SK-N-MC (cell line): ENCODE results near the gene MOGAT3.

Source experiments
- DNase-seq: peaks from one replicate; pipeline ENCODE4 v3.0.0-alpha.2; 2011; ENCODE audit warnings: low read depth, low spot score
- H3K27ac ChIP-seq: fragments of 200-600 bp; sonication (generic); 2 replicates; pipeline ENCODE4 v1.5.1; 2016; ENCODE audit warnings: mixed run types
- H3K36me3 ChIP-seq: fragments of 200-600 bp; sonication (generic); 2 replicates; pipeline ENCODE4 v1.6.1; 2017; ENCODE audit warnings: antibody characterized with exemption, low read length, mixed read lengths; ENCODE audit not compliant: insufficient read depth
- H3K4me3 ChIP-seq: fragments of 200-600 bp; sonication (generic); 2 replicates; pipeline ENCODE4 v1.5.1; 2016
- H3K9ac ChIP-seq: fragments of 200-600 bp; sonication (generic); 2 replicates; pipeline ENCODE4 v1.8.0; 2017; ENCODE audit warnings: mixed run types, mixed read lengths; ENCODE audit not compliant: insufficient read length
- H3K9me3 ChIP-seq: fragments of 200-600 bp; sonication (generic); 2 replicates; pipeline ENCODE4 v1.6.1; 2017; ENCODE audit warnings: low read depth, mild to moderate bottlenecking, antibody characterized with exemption, low read length, moderate library complexity, mixed read lengths
- EZH2 ChIP-seq: fragments of 200-600 bp; sonication (generic); IDR thresholded peaks from one replicate; pipeline ENCODE4 v1.6.1; 2017; ENCODE audit warnings: antibody characterized with exemption
- FOXP2 ChIP-seq: optimal IDR thresholded peaks from 2 replicates; pipeline ENCODE3; 2011; ENCODE audit warnings: mild to moderate bottlenecking, moderate library complexity; ENCODE audit not compliant: insufficient read depth; ENCODE audit errors: extremely low read length, control extremely low read depth
- POLR2AphosphoS5 ChIP-seq: IDR thresholded peaks from 2 replicates; pipeline ENCODE4 v1.6.1; 2012; ENCODE audit warnings: mild to moderate bottlenecking, low read depth, low read length, borderline replicate concordance

MOGAT3 gene

DNA sequence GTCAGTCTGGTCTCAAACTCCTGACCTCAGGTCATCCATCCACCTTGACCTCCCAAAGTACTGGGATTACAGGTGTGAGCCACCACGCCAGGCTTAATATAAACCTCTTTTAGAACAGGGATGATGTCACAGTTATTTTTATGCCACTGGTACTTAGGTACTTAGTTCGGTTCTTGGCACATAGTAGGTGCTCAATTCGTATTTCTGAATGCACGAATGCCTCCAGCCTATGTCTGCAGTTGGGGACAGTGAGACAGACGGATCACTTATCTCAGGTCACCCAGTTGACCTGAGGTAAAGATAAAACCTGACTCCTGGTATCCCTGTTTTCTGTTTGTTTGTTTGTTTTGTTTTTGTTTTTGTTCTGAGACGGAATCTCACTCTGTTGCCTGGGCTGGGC is 14.6 kb downstream of the MOGAT3 start:
- Histone ChIP-seq H3K9ac (no peak overlapping the region), H3K4me3 (no peak overlapping the region), H3K9me3 (no peaks in the 10 kb centered on the region), H3K27ac (no peak overlapping the region), H3K36me3 (no peaks in the 10 kb centered on the region)
- no peak for DNase-seq
- TF ChIP-seq POLR2AphosphoS5 = no peak
- no peak for TF ChIP-seq EZH2
- TF ChIP-seq FOXP2 = no peak

DNA sequence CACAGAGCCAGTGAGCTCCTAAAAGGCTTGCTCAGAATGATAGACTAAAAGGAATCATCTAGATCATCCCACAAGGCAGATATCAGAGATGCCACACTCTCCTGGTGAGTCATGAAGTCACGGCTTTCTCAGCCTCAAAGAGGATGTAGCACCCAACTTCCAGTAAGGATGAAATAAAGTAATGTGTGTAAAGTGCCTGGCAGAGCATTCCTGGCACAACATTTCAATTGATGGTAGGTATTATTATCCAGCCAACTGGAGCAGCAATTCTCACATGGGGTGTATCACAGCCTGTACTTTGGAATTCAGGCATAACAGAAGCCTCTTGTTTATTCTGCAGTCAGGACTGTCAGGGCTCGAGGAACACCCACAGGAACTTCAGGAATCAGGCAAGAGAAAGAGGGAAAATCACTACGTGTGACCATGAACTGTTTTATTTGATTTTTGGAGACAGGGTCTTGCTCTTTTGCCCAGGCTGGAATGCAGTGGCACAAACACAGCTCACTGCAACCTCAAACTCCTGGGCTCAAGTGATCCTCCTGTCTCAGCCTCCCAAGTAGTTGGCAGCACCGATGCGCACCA is 15.5 kb downstream of the MOGAT3 start:
- Histone ChIP-seq H3K27ac (no peak overlapping the region), H3K9me3 (no peaks in the 10 kb centered on the region), H3K9ac (no peak overlapping the region), H3K4me3 (no peak overlapping the region), H3K36me3 (no peaks in the 10 kb centered on the region)
- TF ChIP-seq EZH2 = no peak
- TF ChIP-seq POLR2AphosphoS5 = no peak
- TF ChIP-seq FOXP2 = no peak
- DNase-seq = no peak

DNA sequence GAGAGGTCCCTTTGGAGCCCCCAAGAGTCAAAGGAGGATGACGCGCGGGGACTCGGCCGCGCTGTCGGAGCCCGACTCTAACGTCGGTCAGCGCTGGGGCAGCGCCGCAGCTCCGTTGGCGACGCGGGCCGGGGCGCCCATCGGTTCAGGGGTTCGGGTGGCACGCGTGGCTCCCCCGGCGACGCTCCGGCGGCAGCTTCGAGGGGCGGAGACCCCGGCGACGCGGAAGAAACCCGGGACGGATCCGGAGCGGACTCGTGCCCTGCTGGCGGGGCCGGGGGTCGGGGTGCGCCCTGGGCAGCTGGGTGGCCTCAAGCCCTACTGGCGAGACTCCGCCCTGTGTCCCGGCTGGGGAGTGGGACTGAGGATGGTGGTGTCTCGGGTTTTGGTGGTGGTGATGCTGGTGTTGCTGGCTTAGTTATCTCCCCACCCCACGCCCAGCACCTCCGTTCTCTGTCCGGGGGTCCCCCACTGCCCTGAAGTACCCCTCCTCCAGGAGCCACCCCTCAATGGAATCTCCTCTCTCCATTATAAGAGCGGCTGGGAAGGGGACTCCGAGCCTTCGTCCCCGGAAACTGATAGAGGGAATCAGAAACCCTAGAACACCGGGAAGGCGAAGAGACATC is 20.6 kb downstream of the MOGAT3 start, which contains the start of gene NAT16:
Gene NAT16 (minus strand): TSS at position 164 of the 626 bp plus-strand sequence. CDS start 5,486 bp downstream, outside the sequence.
- peak within 1 kb of the TSS; percentile 37 for H3K9ac ChIP-seq
- no peak for DNase-seq
- H3K4me3 ChIP-seq = peak within 1 kb of the TSS; percentile 75
- H3K27ac ChIP-seq = no peak within 1 kb of the TSS
- TF ChIP-seq EZH2 = no peak
- no peak for TF ChIP-seq POLR2AphosphoS5
- no peak for TF ChIP-seq FOXP2
- no peaks in the 10 kb centered on the region for H3K36me3 ChIP-seq
- H3K9me3 ChIP-seq = no peaks in the 10 kb centered on the region

GRCh38 chr7:101179713-101180112 is 21.1 kb downstream of the MOGAT3 start:
- Histone ChIP-seq H3K36me3 (no peaks in the 10 kb centered on the region), H3K9ac (no peak overlapping the region), H3K9me3 (no peaks in the 10 kb centered on the region), H3K4me3 (peak overlapping the region; percentile 75), H3K27ac (no peak overlapping the region)
- TF ChIP-seq FOXP2 (no peak), POLR2AphosphoS5 (no peak), EZH2 (no peak)
- no peak for DNase-seq

DNA sequence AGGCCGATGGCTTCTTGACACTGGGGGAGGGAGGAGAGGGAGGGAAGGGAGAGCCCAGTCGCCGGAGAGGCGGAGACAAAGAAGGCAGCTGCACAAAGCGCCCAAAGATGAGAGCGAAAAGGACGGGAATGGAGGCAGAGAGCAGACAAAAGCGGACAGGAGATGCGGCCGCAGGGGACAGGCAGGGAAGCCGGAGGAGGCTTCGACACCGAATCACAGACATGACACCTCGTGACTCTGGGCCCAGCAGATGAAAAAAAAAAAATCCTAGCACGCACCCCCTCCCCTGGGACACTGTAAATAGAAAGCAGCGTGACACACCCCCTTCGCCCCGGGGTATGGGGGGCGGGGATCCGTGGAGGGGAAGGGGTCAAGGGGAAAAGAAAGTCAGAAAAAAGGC is 21.7 kb downstream of the MOGAT3 start:
- TF ChIP-seq EZH2 = no peak
- no peak for TF ChIP-seq POLR2AphosphoS5
- TF ChIP-seq FOXP2 = no peak
- H3K9ac ChIP-seq = peak overlapping the region; percentile 37
- DNase-seq = no peak

GRCh38 chr7:101177644-101178043 is 23.2 kb downstream of the MOGAT3 start:
- no peak overlapping the region for H3K27ac ChIP-seq
- no peaks in the 10 kb centered on the region for H3K9me3 ChIP-seq
- TF ChIP-seq EZH2 = no peak
- no peak for TF ChIP-seq POLR2AphosphoS5
- no peak for TF ChIP-seq FOXP2
- H3K36me3 ChIP-seq = no peaks in the 10 kb centered on the region
- H3K4me3 ChIP-seq = no peak overlapping the region
- no peak overlapping the region for H3K9ac ChIP-seq
- no peak for DNase-seq

More for the DNA sequence above, 21.7 kb downstream of the MOGAT3 start:
- Histone ChIP-seq H3K27ac (no peak overlapping the region), H3K4me3 (peak overlapping the region; percentile 75), H3K9me3 (no peaks in the 10 kb centered on the region), H3K36me3 (no peaks in the 10 kb centered on the region)

- no peak overlapping the region for H3K9ac ChIP-seq
- H3K9me3 ChIP-seq = no peaks in the 10 kb centered on the region
- no peak for TF ChIP-seq EZH2
- TF ChIP-seq POLR2AphosphoS5 = no peak
- no peak for TF ChIP-seq FOXP2
- H3K36me3 ChIP-seq = no peaks in the 10 kb centered on the region
- no peak overlapping the region for H3K4me3 ChIP-seq
- DNase-seq = no peak
- H3K27ac ChIP-seq = no peak overlapping the region
Observed at GRCh38 chr7:101175664-101176063, 25.2 kb downstream of the MOGAT3 start.

GRCh38 chr7:101174322-101174854 is 26.4 kb downstream of the MOGAT3 start:
- TF ChIP-seq POLR2AphosphoS5 = no peak
- TF ChIP-seq EZH2 = no peak
- TF ChIP-seq FOXP2 = no peak
- Histone ChIP-seq H3K27ac (no peak overlapping the region), H3K9me3 (no peaks in the 10 kb centered on the region), H3K9ac (no peak overlapping the region), H3K36me3 (no peaks in the 10 kb centered on the region), H3K4me3 (peak overlapping the region; percentile 70; the same call in 1 of the 2 replicates)
- DNase-seq = no peak
